HepG2 (cell line): ENCODE data around the gene MLLT1.

Source experiments
- CEBPB ChIP-seq: IDR thresholded peaks from 2 replicates; pipeline ENCODE4 v1.6.1; 2011; ENCODE audit warnings: low read depth, low read length, improper control_type of control experiment, borderline replicate concordance
- IRF2 ChIP-seq: IDR thresholded peaks from 2 replicates; pipeline ENCODE4 v1.6.1; 2018; ENCODE audit warnings: missing genetic modification reagents, missing compliant biosample characterization
- MAFF ChIP-seq: IDR thresholded peaks from 2 replicates; pipeline ENCODE4 v1.6.1; 2011; ENCODE audit warnings: low read depth, low read length, improper control_type of control experiment
- POLR2AphosphoS5 ChIP-seq: IDR thresholded peaks from 2 replicates; pipeline ENCODE4 v1.6.1; 2012; ENCODE audit warnings: low read depth, low read length
- TCF7L2 ChIP-seq: IDR thresholded peaks from 2 replicates; pipeline ENCODE4 v1.6.1; 2011; ENCODE audit warnings: mild to moderate bottlenecking, low read depth, low read length, moderate library complexity
- ZFP62 ChIP-seq: sonication (generic); formaldehyde crosslinking; IDR thresholded peaks from 2 replicates; pipeline ENCODE4 v1.4.0; 2020; ENCODE audit warnings: missing genetic modification reagents
- ZNF660 ChIP-seq: sonication (generic); formaldehyde crosslinking; IDR thresholded peaks from 2 replicates; pipeline ENCODE4 v1.5.1; 2020; ENCODE audit warnings: mild to moderate bottlenecking, low read depth, missing genetic modification reagents, borderline replicate concordance
- TF ChIP-seq, protein P1 (sequence below): sonication (generic); formaldehyde crosslinking; conservative IDR thresholded peaks from 2 replicates; pipeline ENCODE4 v1.4.0; 2020; ENCODE audit warnings: missing genetic modification reagents
- TF ChIP-seq, protein P2 (sequence below): IDR thresholded peaks from 2 replicates; pipeline ENCODE4 v1.6.1; 2012; ENCODE audit warnings: inconsistent platforms
- TF ChIP-seq, protein P3 (sequence below): sonication (generic); formaldehyde crosslinking; IDR thresholded peaks from 2 replicates; pipeline ENCODE4 v1.5.0; 2020; ENCODE audit warnings: mild to moderate bottlenecking, missing genetic modification reagents, moderate library complexity

DNA sequence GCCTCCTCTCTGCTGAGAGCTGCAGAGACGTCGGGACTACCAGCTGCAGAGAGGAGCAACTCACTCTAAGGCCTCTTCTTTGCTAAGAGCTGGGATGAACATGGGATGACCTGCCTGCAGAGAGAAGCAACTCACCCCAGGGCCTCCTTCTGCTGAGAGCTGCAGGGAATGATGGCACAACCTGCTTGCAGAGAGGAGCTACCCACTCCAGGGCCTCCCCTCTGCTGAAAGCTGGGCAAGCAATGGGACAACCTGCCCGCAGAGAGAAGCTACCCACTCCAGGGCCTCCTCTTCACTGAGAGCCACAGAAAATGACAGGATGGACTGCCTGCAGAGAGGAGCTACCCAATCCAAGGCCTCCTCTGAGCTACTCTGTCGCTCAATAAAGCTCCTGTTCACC is 6.9 kb upstream of the MLLT1 start:
- TF ChIP-seq, protein P1, sequence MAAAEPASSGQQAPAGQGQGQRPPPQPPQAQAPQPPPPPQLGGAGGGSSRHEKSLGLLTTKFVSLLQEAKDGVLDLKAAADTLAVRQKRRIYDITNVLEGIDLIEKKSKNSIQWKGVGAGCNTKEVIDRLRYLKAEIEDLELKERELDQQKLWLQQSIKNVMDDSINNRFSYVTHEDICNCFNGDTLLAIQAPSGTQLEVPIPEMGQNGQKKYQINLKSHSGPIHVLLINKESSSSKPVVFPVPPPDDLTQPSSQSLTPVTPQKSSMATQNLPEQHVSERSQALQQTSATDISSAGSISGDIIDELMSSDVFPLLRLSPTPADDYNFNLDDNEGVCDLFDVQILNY (CRISPR knock-in tag) = no peak
- no peak for TF ChIP-seq MAFF
- no peak for TF ChIP-seq ZFP62
- no peak for TF ChIP-seq TCF7L2
- TF ChIP-seq, protein P2, sequence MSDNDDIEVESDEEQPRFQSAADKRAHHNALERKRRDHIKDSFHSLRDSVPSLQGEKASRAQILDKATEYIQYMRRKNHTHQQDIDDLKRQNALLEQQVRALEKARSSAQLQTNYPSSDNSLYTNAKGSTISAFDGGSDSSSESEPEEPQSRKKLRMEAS = no peak
- no peak for TF ChIP-seq POLR2AphosphoS5
- TF ChIP-seq IRF2 (CRISPR knock-in tag) = no peak
- no peak for TF ChIP-seq CEBPB
- TF ChIP-seq ZNF660 (CRISPR knock-in tag) = no peak
- TF ChIP-seq, protein P3, sequence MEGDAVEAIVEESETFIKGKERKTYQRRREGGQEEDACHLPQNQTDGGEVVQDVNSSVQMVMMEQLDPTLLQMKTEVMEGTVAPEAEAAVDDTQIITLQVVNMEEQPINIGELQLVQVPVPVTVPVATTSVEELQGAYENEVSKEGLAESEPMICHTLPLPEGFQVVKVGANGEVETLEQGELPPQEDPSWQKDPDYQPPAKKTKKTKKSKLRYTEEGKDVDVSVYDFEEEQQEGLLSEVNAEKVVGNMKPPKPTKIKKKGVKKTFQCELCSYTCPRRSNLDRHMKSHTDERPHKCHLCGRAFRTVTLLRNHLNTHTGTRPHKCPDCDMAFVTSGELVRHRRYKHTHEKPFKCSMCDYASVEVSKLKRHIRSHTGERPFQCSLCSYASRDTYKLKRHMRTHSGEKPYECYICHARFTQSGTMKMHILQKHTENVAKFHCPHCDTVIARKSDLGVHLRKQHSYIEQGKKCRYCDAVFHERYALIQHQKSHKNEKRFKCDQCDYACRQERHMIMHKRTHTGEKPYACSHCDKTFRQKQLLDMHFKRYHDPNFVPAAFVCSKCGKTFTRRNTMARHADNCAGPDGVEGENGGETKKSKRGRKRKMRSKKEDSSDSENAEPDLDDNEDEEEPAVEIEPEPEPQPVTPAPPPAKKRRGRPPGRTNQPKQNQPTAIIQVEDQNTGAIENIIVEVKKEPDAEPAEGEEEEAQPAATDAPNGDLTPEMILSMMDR (CRISPR knock-in tag) = no peak
